WTC11 (cell line): ENCODE results near the gene PGLYRP3. TPM values are rescaled to one million over a fixed set of nuclear protein-coding genes. Genes with fewer than 3 reads are reported as not detected.

Source experiments
- ATAC-seq: fragments of 200-7000 bp; cut with Tn5 transposase; 2 replicates; pipeline ENCODE4 v1.10.0; 2021; ENCODE audit warnings: mild to moderate bottlenecking, moderate library complexity
- CTCF ChIA-PET: fragments of 300-600 bp; sonication (Branson Sonifier 250); formaldehyde crosslinking; loops from one replicate; lab custom pipeline; 2021; ENCODE audit warnings: antibody characterized with exemption; lab: Charles Lee
- POLR2A ChIA-PET: fragments of 350-600 bp; sonication (Branson Sonifier 250); formaldehyde crosslinking; loops from one replicate; lab custom pipeline; 2021; ENCODE audit warnings: antibody characterized with exemption; lab: Charles Lee
- DNase-seq: peaks from one replicate; pipeline ENCODE4 v3.0.0; 2021; ENCODE audit warnings: low spot score
- H3K27ac Mint-ChIP-seq: 2 replicates; pipeline ENCODE4 v1.8.0; 2021; ENCODE audit warnings: mixed read lengths
- H3K27me3 Mint-ChIP-seq: 2 replicates; pipeline ENCODE4 v1.8.0; 2021; ENCODE audit warnings: low read depth, mild to moderate bottlenecking, moderate library complexity, mixed read lengths
- H3K36me3 Mint-ChIP-seq: 2 replicates; pipeline ENCODE4 v1.8.0; 2021; ENCODE audit warnings: mixed read lengths
- H3K4me1 Mint-ChIP-seq: 2 replicates; pipeline ENCODE4 v1.8.0; 2022; ENCODE audit warnings: mixed read lengths
- H3K4me3 Mint-ChIP-seq: 2 replicates; pipeline ENCODE4 v1.8.0; 2021; ENCODE audit warnings: mild to moderate bottlenecking, moderate library complexity, mixed read lengths
- H3K9me3 Mint-ChIP-seq: 2 replicates; pipeline ENCODE4 v1.8.0; 2021; ENCODE audit warnings: mixed read lengths
- CREM ChIP-seq: sonication (generic); formaldehyde crosslinking; IDR thresholded peaks from 2 replicates; pipeline ENCODE4 v1.8.1; 2022; ENCODE audit warnings: mild to moderate bottlenecking, missing genetic modification reagents, moderate library complexity
- ETV6 ChIP-seq: sonication (generic); formaldehyde crosslinking; IDR thresholded peaks from 2 replicates; pipeline ENCODE4 v1.8.1; 2022; ENCODE audit warnings: mild to moderate bottlenecking, missing genetic modification reagents
- GABPB1 ChIP-seq: sonication (generic); formaldehyde crosslinking; IDR thresholded peaks from 2 replicates; pipeline ENCODE4 v1.8.1; 2023; ENCODE audit warnings: mild to moderate bottlenecking, missing genetic modification reagents
- GRHL2 ChIP-seq: fragments of 250-450 bp; sonication (Bioruptor Pico); IDR thresholded peaks from 2 replicates; pipeline ENCODE4 v1.8.0; 2022; ENCODE audit warnings: mild to moderate bottlenecking, moderate library complexity; ENCODE audit not compliant: insufficient replicate concordance, severe bottlenecking
- GTF2I ChIP-seq: fragments of 250-450 bp; sonication (Bioruptor Pico); conservative IDR thresholded peaks from 2 replicates; pipeline ENCODE4 v1.4.0; 2021; ENCODE audit warnings: mild to moderate bottlenecking
- MXD4 ChIP-seq: fragments of 250-450 bp; sonication (Bioruptor Pico); IDR thresholded peaks from 2 replicates; pipeline ENCODE4 v1.8.0; 2021; ENCODE audit warnings: mild to moderate bottlenecking, moderate library complexity, borderline replicate concordance
- MYBL2 ChIP-seq: sonication (generic); formaldehyde crosslinking; IDR thresholded peaks from 2 replicates; pipeline ENCODE4 v1.8.1; 2023; ENCODE audit warnings: mild to moderate bottlenecking, moderate library complexity, missing genetic modification reagents
- PRRX2 ChIP-seq: fragments of 250-450 bp; sonication (Bioruptor Pico); IDR thresholded peaks from 2 replicates; pipeline ENCODE4 v1.8.0; 2021; ENCODE audit warnings: mild to moderate bottlenecking
- SMAD4 ChIP-seq: sonication (generic); formaldehyde crosslinking; IDR thresholded peaks from 2 replicates; pipeline ENCODE4 v1.8.0; 2022; ENCODE audit warnings: mild to moderate bottlenecking, missing genetic modification reagents
- STAT6 ChIP-seq: sonication (generic); formaldehyde crosslinking; conservative IDR thresholded peaks from 2 replicates; pipeline ENCODE4 v1.8.1; 2023; ENCODE audit warnings: mild to moderate bottlenecking, low read depth, missing genetic modification reagents, moderate library complexity
- TCF7 ChIP-seq: sonication (generic); formaldehyde crosslinking; IDR thresholded peaks from 2 replicates; pipeline ENCODE4 v1.8.0; 2022; ENCODE audit warnings: mild to moderate bottlenecking, low read depth, missing genetic modification reagents, moderate library complexity
- USF2 ChIP-seq: sonication (generic); formaldehyde crosslinking; IDR thresholded peaks from 2 replicates; pipeline ENCODE4 v1.8.1; 2023; ENCODE audit warnings: mild to moderate bottlenecking, missing genetic modification reagents, moderate library complexity
- ZBTB21 ChIP-seq: sonication (generic); formaldehyde crosslinking; IDR thresholded peaks from 2 replicates; pipeline ENCODE4 v1.8.1; 2023; ENCODE audit warnings: mild to moderate bottlenecking, missing genetic modification reagents, borderline replicate concordance
- ZNF121 ChIP-seq: sonication (generic); formaldehyde crosslinking; IDR thresholded peaks from 2 replicates; pipeline ENCODE4 v1.8.0; 2023; ENCODE audit warnings: missing genetic modification reagents
- ZNF317 ChIP-seq: sonication (generic); formaldehyde crosslinking; IDR thresholded peaks from 2 replicates; pipeline ENCODE4 v1.8.1; 2023; ENCODE audit warnings: low read depth, mild to moderate bottlenecking, moderate library complexity, missing genetic modification reagents, borderline replicate concordance
- ZNF423 ChIP-seq: fragments of 250-450 bp; sonication (Bioruptor Pico); IDR thresholded peaks from 2 replicates; pipeline ENCODE4 v2.1.2; 2022; ENCODE audit warnings: mild to moderate bottlenecking, moderate library complexity
- ZNF532 ChIP-seq: fragments of 250-450 bp; sonication (Bioruptor Pico); IDR thresholded peaks from 2 replicates; pipeline ENCODE4 v1.9.0; 2021; ENCODE audit warnings: mild to moderate bottlenecking, borderline replicate concordance
- total RNA-seq: library from RNA; stranded (reverse); gene quantifications from 3 replicates; pipeline ENCODE4 v1.2.3, GENCODE V29; 2021
- TF ChIP-seq, protein P1 (sequence below): sonication (generic); formaldehyde crosslinking; IDR thresholded peaks from 2 replicates; pipeline ENCODE4 v1.8.1; 2022; ENCODE audit warnings: mild to moderate bottlenecking, moderate library complexity, missing genetic modification reagents

Gene PGLYRP3
- total RNA-seq, 1 experiment from 2014 or later: not detected

DNA sequence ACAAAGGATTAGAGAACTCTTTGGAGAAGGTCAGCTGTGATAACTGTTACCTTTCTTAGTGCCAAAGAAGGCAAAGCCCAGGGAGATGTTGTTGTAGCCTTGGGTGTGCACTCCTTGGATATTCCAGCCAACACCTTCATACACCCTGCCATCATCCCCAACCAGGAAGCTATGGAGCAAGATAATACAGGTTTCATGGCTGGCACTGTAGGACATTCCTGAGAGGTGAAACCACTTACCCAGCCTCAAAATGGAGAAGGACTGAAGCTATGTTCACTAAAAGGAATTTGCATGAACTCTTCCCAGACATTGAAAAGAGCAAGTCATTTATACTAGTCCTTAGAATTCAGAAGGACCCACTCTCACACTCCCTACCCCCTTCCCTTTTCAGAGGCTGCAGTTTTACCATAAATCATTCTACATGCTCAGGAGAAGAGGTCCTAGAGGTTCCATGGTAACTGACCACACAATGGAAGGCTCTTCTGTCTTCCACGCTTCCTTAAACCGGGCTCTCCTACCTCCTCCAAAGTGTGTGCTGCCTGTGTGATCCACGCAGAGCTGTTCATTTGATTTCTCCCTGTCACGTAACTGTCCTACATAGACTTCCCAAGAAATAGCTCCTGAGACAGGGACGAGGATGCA is 30.4 kb upstream of the PGLYRP3 start:
- DNase-seq (no peak), ATAC-seq (no peak)
- H3K27me3 Mint-ChIP-seq: peaks cover 2% of the 10 kb centered on the region; the same call in 1 of the 2 replicates
- H3K9me3 Mint-ChIP-seq: no peaks in the 10 kb centered on the region
- no peak overlapping the region for H3K4me3 Mint-ChIP-seq
- H3K36me3 Mint-ChIP-seq: no peaks in the 10 kb centered on the region
- POLR2A ChIA-PET: no interaction called here
- H3K4me1 Mint-ChIP-seq: peaks cover 9% of the 10 kb centered on the region; the same call in 1 of the 2 replicates
- TF ChIP-seq ZNF121 (CRISPR knock-in tag): no peak
- TF ChIP-seq ZNF317 (CRISPR knock-in tag): no peak
- TF ChIP-seq, all 79 proteins: peak for 0
- CTCF ChIA-PET: interaction anchor here (0.6 to 1.6 kb wide), 7 partner anchors 10 to 1709 kb away, joined by 3 to 10 read pairs (median 3); no protein-coding TSS in a partner anchor
- H3K27ac Mint-ChIP-seq: no peak overlapping the region

GRCh38 chr1:153342178-153342577 is 29.4 kb upstream of the PGLYRP3 start:
- no peak for DNase-seq
- no peaks in the 10 kb centered on the region for H3K9me3 Mint-ChIP-seq
- TF ChIP-seq TCF7 (no peak), ZNF532 (no peak), USF2 (CRISPR knock-in tag) (no peak), GRHL2 (CRISPR knock-in tag) (no peak), STAT6 (CRISPR knock-in tag) (no peak), GTF2I (CRISPR knock-in tag) (no peak), MXD4 (no peak), GABPB1 (CRISPR knock-in tag) (no peak), ZBTB21 (CRISPR knock-in tag) (no peak), CREM (CRISPR knock-in tag) (no peak), ZNF423 (CRISPR knock-in tag) (no peak), ZNF121 (CRISPR knock-in tag) (no peak), PRRX2 (CRISPR knock-in tag) (no peak), SMAD4 (no peak), MYBL2 (CRISPR knock-in tag) (no peak), ETV6 (no peak)
- TF ChIP-seq, protein P1, sequence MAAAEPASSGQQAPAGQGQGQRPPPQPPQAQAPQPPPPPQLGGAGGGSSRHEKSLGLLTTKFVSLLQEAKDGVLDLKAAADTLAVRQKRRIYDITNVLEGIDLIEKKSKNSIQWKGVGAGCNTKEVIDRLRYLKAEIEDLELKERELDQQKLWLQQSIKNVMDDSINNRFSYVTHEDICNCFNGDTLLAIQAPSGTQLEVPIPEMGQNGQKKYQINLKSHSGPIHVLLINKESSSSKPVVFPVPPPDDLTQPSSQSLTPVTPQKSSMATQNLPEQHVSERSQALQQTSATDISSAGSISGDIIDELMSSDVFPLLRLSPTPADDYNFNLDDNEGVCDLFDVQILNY (CRISPR knock-in tag): no peak
- ATAC-seq: no peak
- H3K4me1 Mint-ChIP-seq: peaks cover 9% of the 10 kb centered on the region; the same call in 1 of the 2 replicates
- ChIA-PET CTCF (interaction anchor here (1.1 to 1.4 kb wide), 2 partner anchors 50 to 153 kb away, joined by 3 to 7 read pairs; no protein-coding TSS in a partner anchor), POLR2A (no interaction called here)
- no peak overlapping the region for H3K4me3 Mint-ChIP-seq
- H3K36me3 Mint-ChIP-seq: no peaks in the 10 kb centered on the region
- H3K27ac Mint-ChIP-seq: no peak overlapping the region
- H3K27me3 Mint-ChIP-seq: peaks cover 5% of the 10 kb centered on the region; the same call in 1 of the 2 replicates
